Upper lobe of right lung (tissue), 1 donor: ENCODE results near the gene FNTB. TPM values are rescaled to one million over a fixed set of nuclear protein-coding genes. Genes with fewer than 3 reads are reported as not detected.
"Not testable (repeated sequence)": the region's sequence is repeated elsewhere in the genome, so short reads cannot be mapped to it uniquely, and the experiment has no call there.

Experiments
- ATAC-seq: fragments of 200-7000 bp; cut with Tn5 transposase; one replicate; pipeline ENCODE4 v1.9.1; 2020; ENCODE audit warnings: mild to moderate bottlenecking, moderate library complexity
- DNase-seq: peaks from one replicate; pipeline ENCODE4 v3.0.0-alpha.2; 2020
- H3K27ac ChIP-seq: fragments of 200-600 bp; one replicate; pipeline ENCODE4 v1.8.0; 2022
- H3K27me3 ChIP-seq: fragments of 200-600 bp; one replicate; pipeline ENCODE4 v1.8.0; 2022; ENCODE audit warnings: mild to moderate bottlenecking
- H3K36me3 ChIP-seq: fragments of 200-600 bp; one replicate; pipeline ENCODE4 v1.8.0; 2022
- H3K4me1 ChIP-seq: fragments of 200-600 bp; one replicate; pipeline ENCODE4 v1.8.0; 2022
- H3K4me3 ChIP-seq: fragments of 200-600 bp; one replicate; pipeline ENCODE4 v1.8.0; 2022; ENCODE audit warnings: mild to moderate bottlenecking
- H3K9me3 ChIP-seq: fragments of 200-600 bp; one replicate; pipeline ENCODE4 v1.8.0; 2022
- CTCF ChIP-seq: fragments of 200-600 bp; IDR thresholded peaks from one replicate; pipeline ENCODE4 v1.8.0; 2022; ENCODE audit warnings: antibody characterized with exemption
- intact Hi-C: fragments of 100-400 bp; cut with DNase I; formaldehyde crosslinking; loops from one replicate; pipeline ENCODE4 v1.11.0; 2022
- total RNA-seq: library from RNA; stranded (reverse); fragmentation: NEBNext Ultra II Directional; extraction: Animal tissue kit (Norgen Biotek cat#: 25700); gene quantifications from one replicate; pipeline ENCODE4 v1.2.1, GENCODE V29; 2021
- donor health status: DM: no; HTN: yes; CAD: no; lungs with severe emphysema.

The FNTB gene
- total RNA-seq, 1 donor from 2014 or later = 14.2 TPM

- Histone ChIP-seq H3K36me3 (peaks cover 52% of the 10 kb centered on the region), H3K4me3 (no peak overlapping the region), H3K27me3 (no peaks in the 10 kb centered on the region), H3K27ac (no peak overlapping the region), H3K4me1 (peaks cover 38% of the 10 kb centered on the region), H3K9me3 (no peaks in the 10 kb centered on the region)
- intact Hi-C loops = no loop called here
- no peak for TF ChIP-seq CTCF
- DNase-seq (no peak), ATAC-seq (peak; percentile 52)
Measured at GRCh38 chr14:65080960-65081747, 94.5 kb downstream of the FNTB start.

DNA sequence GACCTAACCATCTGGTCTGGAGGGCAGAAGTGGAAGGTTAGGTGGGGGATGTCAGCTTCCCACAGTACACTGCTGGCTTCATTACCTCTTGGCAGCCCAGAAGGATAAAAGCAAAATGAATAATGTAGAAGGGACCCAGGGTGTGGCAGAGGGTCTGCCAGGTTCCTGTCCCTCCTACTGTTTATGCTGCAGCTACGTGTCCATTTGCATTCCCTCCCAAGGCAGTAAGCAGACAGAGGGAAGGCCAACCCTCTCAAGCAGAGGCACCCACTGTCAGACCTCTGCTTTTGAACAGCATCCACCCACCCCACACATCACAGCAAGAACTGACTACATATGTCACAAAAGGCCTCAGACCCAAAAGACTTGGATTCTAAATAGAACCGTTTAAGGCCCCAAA, 96.2 kb downstream of the FNTB start:
- TF ChIP-seq CTCF = no peak
- H3K36me3 ChIP-seq = peaks cover 52% of the 10 kb centered on the region
- DNase-seq = no peak
- no peaks in the 10 kb centered on the region for H3K9me3 ChIP-seq
- no peak for ATAC-seq
- no peak overlapping the region for H3K27ac ChIP-seq
- H3K4me1 ChIP-seq = peaks cover 38% of the 10 kb centered on the region
- H3K27me3 ChIP-seq = no peaks in the 10 kb centered on the region
- no peak overlapping the region for H3K4me3 ChIP-seq
- intact Hi-C loops = no loop called here

GRCh38 chr14:65084554-65085505, 98.1 kb downstream of the FNTB start:
- Histone ChIP-seq H3K4me1 (peaks cover 32% of the 10 kb centered on the region), H3K36me3 (peaks cover 66% of the 10 kb centered on the region), H3K27ac (no peak overlapping the region), H3K9me3 (no peaks in the 10 kb centered on the region), H3K4me3 (no peak overlapping the region), H3K27me3 (no peaks in the 10 kb centered on the region)
- DNase-seq (no peak), ATAC-seq (no peak)
- no peak for TF ChIP-seq CTCF
- intact Hi-C loops = no loop called here

- peaks cover 16% of the 10 kb centered on the region for H3K4me1 ChIP-seq
- H3K36me3 ChIP-seq = peaks cover 78% of the 10 kb centered on the region
- H3K27ac ChIP-seq, DNase-seq, H3K27me3 ChIP-seq, H3K9me3 ChIP-seq, H3K4me3 ChIP-seq, intact Hi-C loops, ATAC-seq: not testable (repeated sequence)
Measured at GRCh38 chr14:65086686-65087085, 100.0 kb downstream of the FNTB start.

GRCh38 chr14:65087835-65088234, 101.1 kb downstream of the FNTB start:
- H3K36me3 ChIP-seq = peaks cover 80% of the 10 kb centered on the region
- ATAC-seq, H3K4me3 ChIP-seq, H3K27ac ChIP-seq, intact Hi-C loops, H3K9me3 ChIP-seq, H3K27me3 ChIP-seq, DNase-seq: not testable (repeated sequence)
- peaks cover 14% of the 10 kb centered on the region for H3K4me1 ChIP-seq

- no peaks in the 10 kb centered on the region for H3K27me3 ChIP-seq
- peaks cover 79% of the 10 kb centered on the region for H3K36me3 ChIP-seq
- peaks cover 26% of the 10 kb centered on the region for H3K4me1 ChIP-seq
- intact Hi-C loops = no loop called here
- DNase-seq = no peak
- no peaks in the 10 kb centered on the region for H3K9me3 ChIP-seq
- no peak overlapping the region for H3K27ac ChIP-seq
- no peak for TF ChIP-seq CTCF
- H3K4me3 ChIP-seq = no peak overlapping the region
- ATAC-seq = no peak
Measured at GRCh38 chr14:65092349-65092748, 105.7 kb downstream of the FNTB start.
